H1 (cell line): ENCODE data around the gene DYSF. TPM values are rescaled to one million over a fixed set of nuclear protein-coding genes. Genes with fewer than 3 reads are reported as not detected.

ENCODE experiments used
- BRCA1 ChIP-seq: IDR thresholded peaks from 2 replicates; pipeline ENCODE4 v1.6.1; 2012; ENCODE audit warnings: low read depth, low read length, improper control_type of control experiment
- CBX5 ChIP-seq: fragments of 300-800, 300-1000 bp; sonication (generic); IDR thresholded peaks from 2 replicates; pipeline ENCODE4 v1.7.1; 2016; ENCODE audit warnings: antibody characterized with exemption, low read length, low read depth
- EGR1 ChIP-seq: IDR thresholded peaks from 2 replicates; pipeline ENCODE4 v1.6.1; 2011; ENCODE audit warnings: low read depth, low read length, borderline replicate concordance
- EP300 ChIP-seq, 2 experiments: IDR thresholded peaks; 1 replicate in 1 of 2; 2 replicates in 1 of 2; pipeline ENCODE4 v1.6.1; 2011 to 2012; ENCODE audit warnings: low read depth in 2 of 2, low read length in 2 of 2, mild to moderate bottlenecking in 2 of 2, borderline replicate concordance in 1 of 2, inconsistent platforms in 1 of 2, moderate library complexity in 1 of 2
- EZH2 ChIP-seq: fragments of 200-600 bp; sonication (generic); IDR thresholded peaks from 2 replicates; pipeline ENCODE4 v1.7.1; 2012; ENCODE audit warnings: low read depth, mild to moderate bottlenecking, moderate library complexity, low read length, inconsistent platforms; ENCODE audit not compliant: severe bottlenecking
- SAP30 ChIP-seq: fragments of 300-600 bp; sonication (generic); IDR thresholded peaks from 2 replicates; pipeline ENCODE4 v1.7.1; 2012; ENCODE audit warnings: low read length, moderate library complexity, mild to moderate bottlenecking, inconsistent platforms; ENCODE audit not compliant: insufficient read depth, insufficient replicate concordance
- SIRT6 ChIP-seq: IDR thresholded peaks from one replicate; pipeline ENCODE4 v1.7.1; 2012; ENCODE audit warnings: low read length, inconsistent platforms
- SIX5 ChIP-seq: IDR thresholded peaks from 2 replicates; pipeline ENCODE4 v1.6.1; 2011; ENCODE audit warnings: mild to moderate bottlenecking, low read depth, low read length
- TCF12 ChIP-seq: IDR thresholded peaks from 2 replicates; pipeline ENCODE4 v1.6.1; 2011; ENCODE audit warnings: low read depth, mild to moderate bottlenecking, low read length
- polyA plus RNA-seq, 7 experiments: library from polyadenylated mRNA; depleted of rRNA in 3 of 7; stranded (reverse) in 5 of 7; unstranded in 2 of 7; fragments of >200 nt in 5 of 7; fragments of 200-250 nt in 2 of 7; gene quantifications; 1 replicate in 5 of 7; 2 replicates in 1 of 7; 4 replicates in 1 of 7; pipeline versions ENCODE4 v1.2.1 to v1.2.3, GENCODE V29; 2011 to 2013; ENCODE audit warnings: missing spikeins in 2 of 7, mixed read lengths in 2 of 7
- total RNA-seq: library from RNA; stranded (reverse); fragmentation: NEBNext Ultra II Directional; extraction: Animal tissue kit (Norgen Biotek cat#: 25700); gene quantifications from 2 replicates; pipeline ENCODE4 v1.2.1, GENCODE V29; 2021
- TF ChIP-seq, protein P1 (sequence below): fragments of 300-600 bp; sonication (generic); IDR thresholded peaks from 2 replicates; pipeline ENCODE4 v1.7.1; 2012; ENCODE audit warnings: low read length, moderate library complexity, mild to moderate bottlenecking, inconsistent platforms; ENCODE audit not compliant: insufficient replicate concordance
- TF ChIP-seq, protein P2 (sequence below): IDR thresholded peaks from 2 replicates; pipeline ENCODE4 v1.6.1; 2012; ENCODE audit warnings: inconsistent platforms

DYSF gene
- total and polyA plus RNA-seq, 2 of the 8 experiments (the other 6 are each of a cell fraction or from before 2014, with no cell fraction given), result 5.8 to 7.1 TPM

DNA sequence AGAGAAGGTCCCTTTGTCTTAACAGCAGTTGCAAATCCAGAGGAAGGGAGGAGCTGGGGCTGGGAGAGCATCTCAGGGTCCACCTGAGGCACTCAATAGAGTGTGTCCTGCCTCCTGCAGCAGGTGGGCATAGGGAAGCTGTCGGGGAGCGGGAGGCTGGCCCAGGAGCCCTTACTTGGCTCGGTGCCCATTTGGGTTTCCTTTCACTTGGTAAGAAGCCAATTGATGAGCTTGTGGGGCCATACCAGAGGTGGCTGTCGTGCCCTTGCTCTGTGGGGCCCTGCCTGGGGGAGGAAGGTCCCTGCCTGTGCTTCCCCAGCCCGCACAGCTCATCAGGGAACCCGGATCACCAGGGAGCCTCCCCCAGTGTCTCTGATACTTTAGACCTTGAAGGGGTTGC is 229.7 kb downstream of the DYSF start (continued):
- TF ChIP-seq, protein P1, sequence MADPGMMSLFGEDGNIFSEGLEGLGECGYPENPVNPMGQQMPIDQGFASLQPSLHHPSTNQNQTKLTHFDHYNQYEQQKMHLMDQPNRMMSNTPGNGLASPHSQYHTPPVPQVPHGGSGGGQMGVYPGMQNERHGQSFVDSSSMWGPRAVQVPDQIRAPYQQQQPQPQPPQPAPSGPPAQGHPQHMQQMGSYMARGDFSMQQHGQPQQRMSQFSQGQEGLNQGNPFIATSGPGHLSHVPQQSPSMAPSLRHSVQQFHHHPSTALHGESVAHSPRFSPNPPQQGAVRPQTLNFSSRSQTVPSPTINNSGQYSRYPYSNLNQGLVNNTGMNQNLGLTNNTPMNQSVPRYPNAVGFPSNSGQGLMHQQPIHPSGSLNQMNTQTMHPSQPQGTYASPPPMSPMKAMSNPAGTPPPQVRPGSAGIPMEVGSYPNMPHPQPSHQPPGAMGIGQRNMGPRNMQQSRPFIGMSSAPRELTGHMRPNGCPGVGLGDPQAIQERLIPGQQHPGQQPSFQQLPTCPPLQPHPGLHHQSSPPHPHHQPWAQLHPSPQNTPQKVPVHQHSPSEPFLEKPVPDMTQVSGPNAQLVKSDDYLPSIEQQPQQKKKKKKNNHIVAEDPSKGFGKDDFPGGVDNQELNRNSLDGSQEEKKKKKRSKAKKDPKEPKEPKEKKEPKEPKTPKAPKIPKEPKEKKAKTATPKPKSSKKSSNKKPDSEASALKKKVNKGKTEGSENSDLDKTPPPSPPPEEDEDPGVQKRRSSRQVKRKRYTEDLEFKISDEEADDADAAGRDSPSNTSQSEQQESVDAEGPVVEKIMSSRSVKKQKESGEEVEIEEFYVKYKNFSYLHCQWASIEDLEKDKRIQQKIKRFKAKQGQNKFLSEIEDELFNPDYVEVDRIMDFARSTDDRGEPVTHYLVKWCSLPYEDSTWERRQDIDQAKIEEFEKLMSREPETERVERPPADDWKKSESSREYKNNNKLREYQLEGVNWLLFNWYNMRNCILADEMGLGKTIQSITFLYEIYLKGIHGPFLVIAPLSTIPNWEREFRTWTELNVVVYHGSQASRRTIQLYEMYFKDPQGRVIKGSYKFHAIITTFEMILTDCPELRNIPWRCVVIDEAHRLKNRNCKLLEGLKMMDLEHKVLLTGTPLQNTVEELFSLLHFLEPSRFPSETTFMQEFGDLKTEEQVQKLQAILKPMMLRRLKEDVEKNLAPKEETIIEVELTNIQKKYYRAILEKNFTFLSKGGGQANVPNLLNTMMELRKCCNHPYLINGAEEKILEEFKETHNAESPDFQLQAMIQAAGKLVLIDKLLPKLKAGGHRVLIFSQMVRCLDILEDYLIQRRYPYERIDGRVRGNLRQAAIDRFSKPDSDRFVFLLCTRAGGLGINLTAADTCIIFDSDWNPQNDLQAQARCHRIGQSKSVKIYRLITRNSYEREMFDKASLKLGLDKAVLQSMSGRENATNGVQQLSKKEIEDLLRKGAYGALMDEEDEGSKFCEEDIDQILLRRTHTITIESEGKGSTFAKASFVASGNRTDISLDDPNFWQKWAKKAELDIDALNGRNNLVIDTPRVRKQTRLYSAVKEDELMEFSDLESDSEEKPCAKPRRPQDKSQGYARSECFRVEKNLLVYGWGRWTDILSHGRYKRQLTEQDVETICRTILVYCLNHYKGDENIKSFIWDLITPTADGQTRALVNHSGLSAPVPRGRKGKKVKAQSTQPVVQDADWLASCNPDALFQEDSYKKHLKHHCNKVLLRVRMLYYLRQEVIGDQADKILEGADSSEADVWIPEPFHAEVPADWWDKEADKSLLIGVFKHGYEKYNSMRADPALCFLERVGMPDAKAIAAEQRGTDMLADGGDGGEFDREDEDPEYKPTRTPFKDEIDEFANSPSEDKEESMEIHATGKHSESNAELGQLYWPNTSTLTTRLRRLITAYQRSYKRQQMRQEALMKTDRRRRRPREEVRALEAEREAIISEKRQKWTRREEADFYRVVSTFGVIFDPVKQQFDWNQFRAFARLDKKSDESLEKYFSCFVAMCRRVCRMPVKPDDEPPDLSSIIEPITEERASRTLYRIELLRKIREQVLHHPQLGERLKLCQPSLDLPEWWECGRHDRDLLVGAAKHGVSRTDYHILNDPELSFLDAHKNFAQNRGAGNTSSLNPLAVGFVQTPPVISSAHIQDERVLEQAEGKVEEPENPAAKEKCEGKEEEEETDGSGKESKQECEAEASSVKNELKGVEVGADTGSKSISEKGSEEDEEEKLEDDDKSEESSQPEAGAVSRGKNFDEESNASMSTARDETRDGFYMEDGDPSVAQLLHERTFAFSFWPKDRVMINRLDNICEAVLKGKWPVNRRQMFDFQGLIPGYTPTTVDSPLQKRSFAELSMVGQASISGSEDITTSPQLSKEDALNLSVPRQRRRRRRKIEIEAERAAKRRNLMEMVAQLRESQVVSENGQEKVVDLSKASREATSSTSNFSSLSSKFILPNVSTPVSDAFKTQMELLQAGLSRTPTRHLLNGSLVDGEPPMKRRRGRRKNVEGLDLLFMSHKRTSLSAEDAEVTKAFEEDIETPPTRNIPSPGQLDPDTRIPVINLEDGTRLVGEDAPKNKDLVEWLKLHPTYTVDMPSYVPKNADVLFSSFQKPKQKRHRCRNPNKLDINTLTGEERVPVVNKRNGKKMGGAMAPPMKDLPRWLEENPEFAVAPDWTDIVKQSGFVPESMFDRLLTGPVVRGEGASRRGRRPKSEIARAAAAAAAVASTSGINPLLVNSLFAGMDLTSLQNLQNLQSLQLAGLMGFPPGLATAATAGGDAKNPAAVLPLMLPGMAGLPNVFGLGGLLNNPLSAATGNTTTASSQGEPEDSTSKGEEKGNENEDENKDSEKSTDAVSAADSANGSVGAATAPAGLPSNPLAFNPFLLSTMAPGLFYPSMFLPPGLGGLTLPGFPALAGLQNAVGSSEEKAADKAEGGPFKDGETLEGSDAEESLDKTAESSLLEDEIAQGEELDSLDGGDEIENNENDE, result no peak
- TF ChIP-seq EZH2, result no peak
- no peak for TF ChIP-seq SAP30
- no peak for TF ChIP-seq SIRT6
- TF ChIP-seq, protein P2, sequence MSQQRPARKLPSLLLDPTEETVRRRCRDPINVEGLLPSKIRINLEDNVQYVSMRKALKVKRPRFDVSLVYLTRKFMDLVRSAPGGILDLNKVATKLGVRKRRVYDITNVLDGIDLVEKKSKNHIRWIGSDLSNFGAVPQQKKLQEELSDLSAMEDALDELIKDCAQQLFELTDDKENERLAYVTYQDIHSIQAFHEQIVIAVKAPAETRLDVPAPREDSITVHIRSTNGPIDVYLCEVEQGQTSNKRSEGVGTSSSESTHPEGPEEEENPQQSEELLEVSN, result no peak
- TF ChIP-seq BRCA1, result no peak
- TF ChIP-seq EGR1, result no peak
- no peak for TF ChIP-seq SIX5
- no peak for TF ChIP-seq TCF12
- no peak for TF ChIP-seq EP300 (IDR thresholded peaks at IDR 0.05; ENCODE audit: borderline replicate concordance in 1 of 2, low read depth in 2 of 2, low read length in 2 of 2)
- TF ChIP-seq CBX5, result no peak
